ENCODE measurements around the gene TMEM63A. TPM values are rescaled to one million over a fixed set of nuclear protein-coding genes. Genes with fewer than 3 reads are reported as not detected.

TMEM63A gene
- total and polyA plus RNA-seq, 2 of the 13 experiments (the other 11 are each of a cell fraction or from before 2014, with no cell fraction given) = 23.9 to 53.3 TPM

DNA sequence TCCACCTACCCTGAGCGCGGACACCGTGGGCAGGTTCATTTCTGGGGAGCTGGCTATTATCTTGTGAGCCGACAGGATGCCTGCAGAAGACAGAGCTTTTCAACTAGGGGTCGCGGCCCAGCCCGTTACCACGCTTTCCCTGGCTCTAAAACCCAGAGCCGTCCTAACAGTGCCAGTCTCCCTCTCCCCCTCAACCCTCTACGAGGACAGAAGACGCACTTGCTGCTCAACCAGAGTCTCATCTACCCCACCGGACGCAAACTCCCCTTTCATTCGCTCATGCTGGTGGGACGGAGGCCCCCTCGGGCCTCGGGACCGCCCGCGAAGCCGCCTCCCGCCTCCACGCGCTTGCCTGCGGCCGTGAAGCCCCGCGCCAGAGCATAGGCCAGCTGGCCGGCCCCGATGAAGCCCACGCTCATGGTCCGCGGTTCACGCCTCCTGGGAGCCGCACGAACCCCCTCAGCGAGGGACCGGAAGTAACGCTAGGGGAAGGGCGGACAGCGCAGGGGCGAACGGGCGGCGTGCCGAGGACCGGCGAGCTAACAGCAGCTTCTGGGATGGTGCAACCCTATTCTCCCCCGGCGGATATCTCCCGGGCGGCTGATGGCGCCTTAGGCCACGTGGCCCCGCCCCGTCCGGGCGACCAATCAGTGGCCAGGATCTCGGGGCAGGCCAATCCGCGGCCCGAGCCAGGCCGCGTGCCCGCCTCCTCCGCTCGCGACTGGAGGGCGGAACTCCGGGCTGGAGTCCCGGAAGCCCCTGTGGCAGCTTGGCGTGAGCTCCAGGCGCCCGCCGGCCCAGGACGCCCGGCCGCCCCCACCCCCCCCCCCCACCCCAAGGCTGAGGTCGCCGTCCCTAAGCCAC lies 41.7 kb upstream of the TMEM63A start, which contains the start of gene PYCR2 (continued):
- TF ChIP-seq, protein P1, sequence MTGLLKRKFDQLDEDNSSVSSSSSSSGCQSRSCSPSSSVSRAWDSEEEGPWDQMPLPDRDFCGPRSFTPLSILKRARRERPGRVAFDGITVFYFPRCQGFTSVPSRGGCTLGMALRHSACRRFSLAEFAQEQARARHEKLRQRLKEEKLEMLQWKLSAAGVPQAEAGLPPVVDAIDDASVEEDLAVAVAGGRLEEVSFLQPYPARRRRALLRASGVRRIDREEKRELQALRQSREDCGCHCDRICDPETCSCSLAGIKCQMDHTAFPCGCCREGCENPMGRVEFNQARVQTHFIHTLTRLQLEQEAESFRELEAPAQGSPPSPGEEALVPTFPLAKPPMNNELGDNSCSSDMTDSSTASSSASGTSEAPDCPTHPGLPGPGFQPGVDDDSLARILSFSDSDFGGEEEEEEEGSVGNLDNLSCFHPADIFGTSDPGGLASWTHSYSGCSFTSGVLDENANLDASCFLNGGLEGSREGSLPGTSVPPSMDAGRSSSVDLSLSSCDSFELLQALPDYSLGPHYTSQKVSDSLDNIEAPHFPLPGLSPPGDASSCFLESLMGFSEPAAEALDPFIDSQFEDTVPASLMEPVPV (CRISPR knock-in tag; IDR thresholded peaks at IDR 0.05) = no peak
- TF ChIP-seq ZNF451 (CRISPR knock-in tag; IDR thresholded peaks at IDR 0.05) (peak; percentile 93; the same call in 1 of the 2 replicates), MLLT10 (CRISPR knock-in tag; IDR thresholded peaks at IDR 0.05) (no peak), ZNF841 (CRISPR knock-in tag; IDR thresholded peaks at IDR 0.05; ENCODE audit: borderline replicate concordance) (no peak), BORCS8-MEF2B (CRISPR knock-in tag; IDR thresholded peaks at IDR 0.05) (no peak; the same call in 1 of the 2 replicates), FOXK2 (IDR thresholded peaks at IDR 0.05) (no peak), ZMYM3 (CRISPR knock-in tag; IDR thresholded peaks at IDR 0.05) (no peak), ZNF20 (CRISPR knock-in tag; IDR thresholded peaks at IDR 0.05) (no peak), RBFOX2 (IDR thresholded peaks at IDR 0.05; ENCODE audit: low read depth, low read length) (peak; percentile 95), ZNF460 (CRISPR knock-in tag; IDR thresholded peaks at IDR 0.05; ENCODE audit: borderline replicate concordance) (no peak; the same call in 1 of the 2 replicates), ZC3H4 (CRISPR knock-in tag; IDR thresholded peaks at IDR 0.05; ENCODE audit: borderline replicate concordance) (no peak), KMT2A (CRISPR knock-in tag; IDR thresholded peaks at IDR 0.05) (peak; percentile 86), ZBTB1 (CRISPR knock-in tag; IDR thresholded peaks at IDR 0.05; ENCODE audit: borderline replicate concordance) (peak; percentile 84; the same call in 1 of the 2 replicates), HNF4A (CRISPR knock-in tag; IDR thresholded peaks at IDR 0.05) (no peak; the same call in 1 of the 2 replicates), CHD2 (IDR thresholded peaks at IDR 0.05; ENCODE audit: low read depth, low read length) (no peak), SMAD3 (CRISPR knock-in tag; IDR thresholded peaks at IDR 0.05) (no peak), SMARCE1 (IDR thresholded peaks at IDR 0.05; ENCODE audit: borderline replicate concordance) (no peak)
- TF ChIP-seq, protein P2, sequence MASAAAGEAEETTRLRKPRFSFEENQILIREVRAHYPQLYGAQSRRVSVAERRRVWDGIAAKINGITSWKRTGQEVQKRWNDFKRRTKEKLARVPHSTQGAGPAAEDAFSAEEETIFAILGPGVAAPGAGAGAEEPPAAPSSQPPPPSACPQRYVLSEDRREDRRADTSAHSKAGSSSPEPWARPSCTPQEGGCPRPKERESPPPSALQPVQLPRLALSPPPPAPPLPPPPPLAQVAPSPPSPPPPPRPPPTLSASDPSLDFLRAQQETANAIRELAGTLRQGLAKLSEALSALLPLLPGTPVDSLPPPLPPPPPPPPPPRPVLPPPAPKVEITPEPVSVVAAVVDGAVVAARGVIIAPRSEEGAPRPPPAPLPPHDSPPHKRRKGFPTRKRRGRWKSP (CRISPR knock-in tag; IDR thresholded peaks at IDR 0.05) = peak; percentile 51; the same call in 1 of the 2 replicates
- TF ChIP-seq, protein P3, sequence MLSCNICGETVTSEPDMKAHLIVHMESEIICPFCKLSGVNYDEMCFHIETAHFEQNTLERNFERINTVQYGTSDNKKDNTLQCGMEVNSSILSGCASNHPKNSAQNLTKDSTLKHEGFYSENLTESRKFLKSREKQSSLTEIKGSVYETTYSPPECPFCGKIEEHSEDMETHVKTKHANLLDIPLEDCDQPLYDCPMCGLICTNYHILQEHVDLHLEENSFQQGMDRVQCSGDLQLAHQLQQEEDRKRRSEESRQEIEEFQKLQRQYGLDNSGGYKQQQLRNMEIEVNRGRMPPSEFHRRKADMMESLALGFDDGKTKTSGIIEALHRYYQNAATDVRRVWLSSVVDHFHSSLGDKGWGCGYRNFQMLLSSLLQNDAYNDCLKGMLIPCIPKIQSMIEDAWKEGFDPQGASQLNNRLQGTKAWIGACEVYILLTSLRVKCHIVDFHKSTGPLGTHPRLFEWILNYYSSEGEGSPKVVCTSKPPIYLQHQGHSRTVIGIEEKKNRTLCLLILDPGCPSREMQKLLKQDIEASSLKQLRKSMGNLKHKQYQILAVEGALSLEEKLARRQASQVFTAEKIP (CRISPR knock-in tag; IDR thresholded peaks at IDR 0.05; ENCODE audit: borderline replicate concordance) = no peak
- TF ChIP-seq, protein P4, sequence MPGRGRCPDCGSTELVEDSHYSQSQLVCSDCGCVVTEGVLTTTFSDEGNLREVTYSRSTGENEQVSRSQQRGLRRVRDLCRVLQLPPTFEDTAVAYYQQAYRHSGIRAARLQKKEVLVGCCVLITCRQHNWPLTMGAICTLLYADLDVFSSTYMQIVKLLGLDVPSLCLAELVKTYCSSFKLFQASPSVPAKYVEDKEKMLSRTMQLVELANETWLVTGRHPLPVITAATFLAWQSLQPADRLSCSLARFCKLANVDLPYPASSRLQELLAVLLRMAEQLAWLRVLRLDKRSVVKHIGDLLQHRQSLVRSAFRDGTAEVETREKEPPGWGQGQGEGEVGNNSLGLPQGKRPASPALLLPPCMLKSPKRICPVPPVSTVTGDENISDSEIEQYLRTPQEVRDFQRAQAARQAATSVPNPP (CRISPR knock-in tag; IDR thresholded peaks at IDR 0.05) = no peak
- TF ChIP-seq, protein P5, sequence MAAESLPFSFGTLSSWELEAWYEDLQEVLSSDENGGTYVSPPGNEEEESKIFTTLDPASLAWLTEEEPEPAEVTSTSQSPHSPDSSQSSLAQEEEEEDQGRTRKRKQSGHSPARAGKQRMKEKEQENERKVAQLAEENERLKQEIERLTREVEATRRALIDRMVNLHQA (CRISPR knock-in tag; IDR thresholded peaks at IDR 0.05) = no peak
- TF ChIP-seq, protein P6, sequence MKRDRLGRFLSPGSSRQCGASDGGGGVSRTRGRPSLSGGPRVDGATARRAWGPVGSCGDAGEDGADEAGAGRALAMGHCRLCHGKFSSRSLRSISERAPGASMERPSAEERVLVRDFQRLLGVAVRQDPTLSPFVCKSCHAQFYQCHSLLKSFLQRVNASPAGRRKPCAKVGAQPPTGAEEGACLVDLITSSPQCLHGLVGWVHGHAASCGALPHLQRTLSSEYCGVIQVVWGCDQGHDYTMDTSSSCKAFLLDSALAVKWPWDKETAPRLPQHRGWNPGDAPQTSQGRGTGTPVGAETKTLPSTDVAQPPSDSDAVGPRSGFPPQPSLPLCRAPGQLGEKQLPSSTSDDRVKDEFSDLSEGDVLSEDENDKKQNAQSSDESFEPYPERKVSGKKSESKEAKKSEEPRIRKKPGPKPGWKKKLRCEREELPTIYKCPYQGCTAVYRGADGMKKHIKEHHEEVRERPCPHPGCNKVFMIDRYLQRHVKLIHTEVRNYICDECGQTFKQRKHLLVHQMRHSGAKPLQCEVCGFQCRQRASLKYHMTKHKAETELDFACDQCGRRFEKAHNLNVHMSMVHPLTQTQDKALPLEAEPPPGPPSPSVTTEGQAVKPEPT (CRISPR knock-in tag; IDR thresholded peaks at IDR 0.05; ENCODE audit: low read depth) = no peak

All from HepG2 (cell line).